NCI-H226 (cell line): Measurements from ENCODE around the gene FARS2.

ENCODE experiments used
- DNase-seq: peaks from one replicate; pipeline ENCODE4 v3.0.0-alpha.2; 2015

Gene FARS2

DNA sequence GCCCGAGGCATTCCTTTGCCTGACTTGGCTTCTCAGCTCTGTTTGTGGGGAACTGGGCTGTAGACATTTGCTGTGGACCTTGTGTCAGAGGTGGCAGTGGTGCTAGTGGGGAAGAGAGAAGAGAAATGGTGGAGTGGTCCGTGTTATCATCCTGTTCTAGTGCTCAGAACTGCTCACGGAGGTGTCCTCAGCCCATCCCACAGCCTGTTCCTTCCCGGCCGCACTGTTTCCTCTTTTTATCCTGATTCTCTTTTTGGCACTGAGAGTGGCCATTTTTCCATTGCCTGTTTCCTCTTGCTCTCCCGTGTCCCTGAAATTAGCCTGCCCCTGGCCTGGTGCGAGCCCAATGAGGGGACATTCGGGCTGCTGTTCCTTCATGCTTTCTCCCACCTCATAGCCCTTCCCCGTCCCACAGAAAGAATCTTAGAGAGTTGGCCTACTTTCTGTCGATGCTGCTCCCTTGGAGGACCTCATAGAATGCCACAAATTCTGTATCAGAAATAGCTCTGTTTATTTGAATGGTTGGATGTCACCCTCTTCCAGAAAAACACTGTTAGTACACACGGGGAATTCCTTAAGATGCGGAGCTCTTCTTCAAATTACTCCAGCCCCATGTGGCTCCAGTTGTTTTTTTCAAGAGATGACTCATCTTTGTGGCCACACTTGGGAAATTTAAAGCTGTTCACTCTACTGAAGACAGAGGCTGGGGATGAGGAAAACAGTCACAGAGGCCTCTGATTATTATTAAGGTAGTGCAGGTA is 26.1 kb downstream of the FARS2 start:
- peak; percentile 48 for DNase-seq

DNA sequence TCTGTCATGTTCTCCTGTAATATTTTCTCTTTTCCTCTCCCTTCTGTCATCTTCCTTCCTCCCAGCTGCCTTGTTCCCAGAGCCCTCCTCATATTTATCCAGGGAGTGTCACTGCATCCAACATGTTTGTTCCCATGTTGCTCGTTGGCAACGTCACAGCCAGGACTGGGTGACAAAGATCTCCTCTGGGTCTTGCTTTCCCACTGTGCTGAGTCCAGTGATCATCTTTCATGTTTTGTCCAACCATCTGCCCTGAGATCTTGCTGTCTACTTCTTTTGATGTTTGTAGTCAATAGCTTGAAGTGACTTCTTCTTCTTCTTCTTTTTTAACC is 26.6 kb downstream of the FARS2 start:
- DNase-seq: no peak

DNA sequence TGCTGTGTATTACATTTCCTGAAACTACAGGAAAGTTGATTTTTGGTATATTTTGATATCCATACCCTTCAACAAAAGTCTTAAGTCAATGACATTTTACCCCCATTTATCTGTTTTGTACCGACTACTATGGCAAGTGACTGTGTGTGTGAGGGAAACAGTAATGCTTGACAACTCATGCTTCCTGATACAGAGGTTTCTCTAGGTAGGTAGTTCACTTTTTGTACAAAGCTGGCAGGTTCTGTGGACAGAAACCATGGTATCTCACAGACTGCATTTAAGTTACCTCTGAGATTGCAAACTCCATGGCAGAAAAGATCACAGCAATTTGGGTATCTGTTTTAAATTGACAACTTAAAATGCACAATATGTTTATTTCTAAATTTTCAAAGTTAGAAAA is 28.8 kb downstream of the FARS2 start:
- DNase-seq: no peak

DNA sequence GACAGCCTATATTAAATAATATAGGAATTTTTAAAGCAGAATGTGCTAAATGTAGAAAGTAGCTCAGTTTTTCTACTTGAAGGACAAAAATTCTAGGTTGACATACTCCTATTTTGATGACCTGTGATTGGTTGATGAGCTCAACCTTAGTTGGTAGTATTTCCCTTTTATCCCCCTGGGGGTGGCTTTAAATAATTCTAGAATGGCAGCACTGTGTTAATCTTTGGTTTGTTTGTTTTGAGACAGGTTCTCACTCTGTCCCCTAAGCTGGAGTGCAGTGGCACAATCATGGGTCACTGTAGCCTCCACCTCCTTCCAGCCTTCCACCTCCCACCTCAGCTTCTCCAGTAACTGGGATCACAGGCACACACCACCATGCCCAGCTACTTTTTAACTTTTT is 29.2 kb downstream of the FARS2 start:
- no peak for DNase-seq

DNA sequence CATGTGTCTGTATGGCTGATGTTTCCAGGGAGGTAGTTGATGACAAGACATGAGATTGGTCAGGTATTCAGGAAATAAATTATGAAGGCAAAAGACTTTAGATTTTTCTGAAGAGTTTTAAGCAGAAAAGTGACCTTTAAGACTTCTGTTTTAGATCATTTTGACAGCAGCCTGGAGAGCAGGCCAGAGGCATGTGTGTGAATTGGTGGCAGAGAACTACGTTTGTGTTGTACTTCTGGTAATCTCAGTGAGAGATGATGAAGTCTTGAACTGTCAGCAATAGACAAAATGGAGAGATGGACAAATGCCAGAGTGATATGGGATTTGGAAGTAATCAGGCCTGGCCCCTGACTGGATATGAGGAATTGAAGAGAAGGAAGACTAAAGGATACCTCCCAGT is 30.8 kb downstream of the FARS2 start:
- DNase-seq: no peak

DNA sequence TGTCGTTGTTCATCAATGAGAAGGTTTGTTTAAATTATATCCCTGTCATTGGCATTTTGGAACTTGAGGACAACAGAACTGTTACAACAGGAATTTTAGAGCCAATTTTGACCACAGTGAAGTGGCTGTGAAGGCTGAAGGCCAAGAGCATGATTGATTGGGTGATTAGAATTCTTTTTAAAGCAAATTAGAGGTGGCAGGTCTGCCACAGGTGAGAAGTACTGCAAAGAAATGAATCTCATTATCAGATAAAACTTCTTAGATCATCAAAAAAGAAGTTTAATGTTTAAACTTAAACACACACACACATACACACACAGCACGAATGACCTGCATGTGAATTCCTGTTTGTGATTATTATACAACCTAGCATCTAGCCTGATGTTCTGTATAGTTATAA is 32.4 kb downstream of the FARS2 start:
- DNase-seq: no peak

DNA sequence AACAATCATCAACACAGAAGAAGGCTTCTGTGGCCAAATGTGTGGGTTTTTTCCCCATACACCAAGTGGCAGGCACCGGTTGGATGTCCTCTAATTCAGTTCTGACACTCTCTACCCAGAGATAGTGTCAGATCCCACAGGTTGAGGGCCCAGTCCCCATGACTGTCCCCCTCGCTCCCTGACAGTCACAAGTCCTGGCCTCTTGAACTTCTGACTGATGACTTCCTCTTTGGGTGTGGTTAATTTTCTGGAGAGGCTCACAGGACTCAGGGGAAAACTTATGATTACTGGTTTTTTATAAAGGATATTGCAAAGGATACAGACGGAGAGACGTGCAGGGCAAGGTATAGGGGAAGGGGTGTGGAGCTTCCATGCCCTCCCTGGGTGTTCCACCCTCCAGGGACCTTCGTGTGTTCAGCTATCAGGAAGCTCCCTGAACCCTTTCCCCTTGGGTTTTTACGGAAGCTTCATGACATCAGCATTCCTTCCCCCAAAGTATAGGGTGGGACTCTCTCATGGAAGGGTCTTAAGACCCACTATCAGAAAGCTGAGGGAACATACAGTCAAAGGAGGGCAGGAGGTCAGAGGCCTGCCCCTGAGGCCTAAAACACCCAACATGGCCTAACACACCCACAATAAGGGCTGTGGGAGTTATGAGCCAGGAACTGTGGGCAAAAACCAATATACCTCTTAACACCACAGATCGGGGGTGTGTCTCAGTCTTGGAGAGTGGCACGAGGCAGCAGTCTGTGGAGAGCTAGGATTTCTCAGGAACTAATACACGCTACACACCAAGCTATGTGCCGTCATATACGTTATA is 33.3 kb downstream of the FARS2 start:
- DNase-seq: no peak

DNA sequence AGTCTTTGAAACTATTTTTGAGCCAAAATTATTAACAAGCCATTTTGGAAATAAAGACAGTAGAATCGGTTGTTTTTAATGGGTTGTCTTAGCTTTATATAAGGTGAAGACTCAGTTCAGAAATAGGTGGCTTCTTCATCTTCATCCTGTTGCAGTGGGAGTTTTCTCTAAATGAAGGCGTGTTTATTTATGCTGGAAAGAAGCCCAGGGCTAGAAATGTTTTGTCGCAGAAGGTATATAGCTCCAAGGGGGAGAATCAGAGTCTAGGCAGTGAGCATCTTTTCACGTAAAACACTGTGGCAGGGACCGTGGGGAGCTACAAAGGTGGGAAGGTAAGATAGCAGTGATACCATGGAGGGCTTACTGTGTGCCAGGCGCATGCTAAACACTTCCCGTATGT is 34.3 kb downstream of the FARS2 start:
- no peak for DNase-seq

DNA sequence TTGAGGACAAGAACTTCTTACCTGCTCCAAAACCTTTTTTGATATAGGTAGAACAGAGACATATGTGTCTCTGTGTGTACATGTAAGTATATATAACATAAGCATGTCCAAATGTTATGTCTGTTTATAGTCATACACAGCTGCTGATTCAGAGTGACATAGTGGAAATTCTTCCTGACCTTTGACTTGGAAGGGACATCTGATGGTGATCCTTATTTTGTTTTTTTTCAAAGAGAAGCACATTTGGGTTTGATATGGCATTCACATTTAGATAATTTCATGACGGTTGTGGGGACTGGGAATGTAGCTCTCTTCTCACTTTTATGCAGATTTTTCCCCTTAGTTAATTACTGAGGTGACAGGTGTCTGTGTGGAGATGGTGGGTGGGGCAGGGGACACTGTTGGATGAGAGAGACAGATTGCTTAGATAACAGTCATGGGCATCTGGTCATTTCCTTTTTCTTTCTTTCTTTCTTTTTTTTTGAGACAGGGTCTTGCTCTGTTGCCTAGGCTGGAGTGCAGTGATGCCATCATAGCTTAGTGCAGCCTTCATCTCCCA is 39.0 kb downstream of the FARS2 start:
- no peak for DNase-seq

DNA sequence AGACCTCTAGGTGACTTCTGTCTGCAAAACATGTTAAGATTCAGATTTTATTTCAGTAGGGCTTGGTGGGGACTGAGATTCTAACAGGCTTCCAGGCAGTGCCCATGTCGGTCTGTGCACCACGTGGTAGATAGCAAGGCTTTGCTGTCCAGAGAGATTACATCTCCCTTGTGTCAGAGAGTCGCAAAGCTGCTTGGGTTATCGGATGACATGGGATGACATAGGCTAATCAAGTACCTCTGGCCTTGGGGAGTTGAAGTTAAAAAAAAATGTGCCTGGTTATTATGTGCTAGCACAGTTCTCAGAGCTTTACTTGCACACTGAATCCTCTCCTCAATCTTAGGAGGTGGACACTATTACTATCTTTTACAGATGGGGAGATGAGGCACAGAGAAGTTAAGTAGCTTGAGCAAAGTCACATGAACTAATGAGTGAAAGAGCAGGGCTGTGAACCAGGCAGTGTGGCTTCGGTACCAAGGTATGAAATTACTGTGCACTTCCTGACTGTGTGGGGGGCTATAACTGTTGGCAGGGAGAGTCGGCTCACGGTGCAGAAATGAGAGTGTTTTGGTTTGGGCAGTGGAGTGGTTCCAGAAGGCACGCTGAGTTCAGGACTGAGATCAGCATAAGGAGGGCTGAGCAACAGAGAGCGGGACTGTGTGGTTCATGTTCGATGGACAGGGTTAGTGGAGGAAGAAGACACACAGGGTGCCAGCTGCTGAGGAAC is 41.1 kb downstream of the FARS2 start:
- DNase-seq: no peak

DNA sequence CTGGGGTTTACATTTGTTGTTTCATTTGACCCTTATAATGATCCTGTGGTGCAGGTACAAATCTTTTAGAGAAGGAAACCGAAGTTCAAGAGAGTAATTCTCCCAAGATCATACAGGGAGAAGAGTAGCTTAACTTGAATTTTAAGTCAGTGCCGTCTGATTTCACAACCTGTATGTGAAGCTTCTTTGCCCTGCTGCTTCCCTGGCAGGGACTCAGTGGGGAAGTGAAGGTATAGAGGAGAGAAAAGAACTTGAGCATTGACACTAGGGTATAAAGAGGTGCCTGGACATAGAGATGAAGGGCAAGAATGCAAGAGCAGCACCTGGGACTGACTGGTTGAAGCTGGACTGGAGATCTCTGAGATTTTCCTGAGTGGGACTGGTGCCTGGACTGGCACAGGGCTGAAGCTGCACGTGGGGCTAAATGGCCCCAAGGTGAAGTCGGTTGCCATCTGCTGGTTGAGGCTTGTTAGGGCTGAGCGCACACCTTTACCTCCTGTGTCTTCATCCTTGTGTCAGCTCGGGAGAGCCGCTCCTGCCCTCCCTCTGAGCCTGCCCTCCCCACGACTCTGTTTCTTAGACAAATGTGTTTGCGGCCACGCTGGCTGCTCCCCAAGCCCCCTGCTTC is 41.8 kb downstream of the FARS2 start:
- DNase-seq: peak; percentile 44

DNA sequence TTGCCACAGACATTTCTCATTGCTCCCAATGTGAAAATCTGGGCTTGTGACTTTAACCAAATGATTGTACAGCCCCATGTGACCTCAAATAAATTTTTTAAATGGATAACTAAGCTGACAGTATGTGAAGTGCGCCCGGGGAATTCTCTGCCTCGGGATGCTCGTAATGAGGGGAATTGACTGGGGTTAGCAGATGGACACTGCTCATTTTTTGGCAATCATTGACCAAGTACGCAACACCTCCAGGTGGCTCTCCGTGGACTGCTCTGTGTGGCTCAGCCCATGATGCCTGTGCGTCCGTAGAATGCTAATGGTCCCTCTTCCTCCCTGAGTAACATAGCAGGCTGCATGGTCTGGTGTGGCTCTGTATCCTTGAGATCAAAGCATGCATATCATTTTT is 42.4 kb downstream of the FARS2 start:
- DNase-seq: no peak

DNA sequence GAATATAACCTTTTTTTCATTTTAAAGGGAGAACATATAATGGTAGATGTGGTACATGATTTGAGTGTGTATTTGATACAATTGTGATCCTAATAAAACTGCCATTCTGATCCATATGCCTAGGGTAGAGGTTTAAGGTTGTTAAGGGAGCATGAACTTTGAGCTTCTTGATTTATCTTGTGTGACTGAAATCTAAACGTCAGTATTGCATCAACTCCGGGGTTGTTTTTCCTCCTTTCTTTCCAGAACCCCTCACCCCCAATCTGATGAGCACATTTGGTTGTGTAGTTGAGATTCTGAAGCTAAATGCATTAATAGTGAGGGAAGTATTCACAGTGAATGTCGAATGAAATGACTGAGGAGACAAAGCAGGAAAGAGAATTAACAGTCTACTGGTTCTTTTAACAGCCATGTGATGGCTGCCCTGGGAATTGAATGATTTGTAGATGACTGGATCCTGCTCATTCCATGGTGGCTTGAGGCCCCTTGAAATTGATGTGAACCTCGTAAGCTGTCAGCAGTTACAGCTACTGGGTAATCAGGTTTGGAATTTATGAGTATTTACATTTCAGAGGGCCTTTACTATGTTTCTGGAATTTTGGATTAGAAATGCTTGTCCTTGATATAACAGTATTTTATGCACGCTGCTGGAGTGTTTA is 44.8 kb downstream of the FARS2 start:
- DNase-seq: no peak

DNA sequence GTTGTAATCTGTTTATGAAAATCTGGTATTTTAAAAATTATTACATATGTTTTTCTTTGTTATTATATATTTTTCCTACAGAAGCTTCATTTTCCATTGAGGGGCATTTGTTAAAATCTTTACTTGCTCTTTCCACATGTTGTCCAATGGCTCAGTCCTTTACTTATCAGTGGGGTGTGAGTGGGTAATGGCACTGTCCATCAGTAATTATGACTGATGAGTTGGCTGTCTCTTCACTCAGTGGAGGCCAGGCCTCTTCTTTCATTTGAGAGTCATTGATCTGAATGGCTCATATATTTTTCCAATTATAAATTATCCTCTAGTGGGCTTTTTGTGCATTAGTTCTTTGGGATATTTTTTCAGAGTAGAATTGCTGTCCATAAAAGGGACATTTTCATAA is 45.7 kb downstream of the FARS2 start:
- no peak for DNase-seq

DNA sequence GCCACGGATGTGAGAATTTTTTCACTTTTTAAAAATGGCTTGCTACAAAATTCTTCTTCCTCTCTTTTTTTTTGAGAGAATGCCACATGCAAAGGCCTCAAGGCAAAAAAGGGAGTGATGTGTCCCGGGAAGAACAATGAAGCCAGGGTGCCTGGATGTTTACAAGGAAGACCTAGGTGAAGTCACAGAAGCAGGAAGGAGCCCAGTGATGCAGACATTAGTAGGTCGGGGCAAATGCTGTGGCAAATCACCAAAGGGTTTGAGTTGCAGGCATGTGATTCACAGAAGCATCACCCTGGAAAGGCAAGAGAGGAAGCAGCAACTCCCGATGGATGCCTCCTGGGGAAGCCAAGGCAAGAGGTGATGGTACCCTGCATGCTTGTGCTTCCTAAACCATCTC is 46.8 kb downstream of the FARS2 start:
- DNase-seq: no peak

DNA sequence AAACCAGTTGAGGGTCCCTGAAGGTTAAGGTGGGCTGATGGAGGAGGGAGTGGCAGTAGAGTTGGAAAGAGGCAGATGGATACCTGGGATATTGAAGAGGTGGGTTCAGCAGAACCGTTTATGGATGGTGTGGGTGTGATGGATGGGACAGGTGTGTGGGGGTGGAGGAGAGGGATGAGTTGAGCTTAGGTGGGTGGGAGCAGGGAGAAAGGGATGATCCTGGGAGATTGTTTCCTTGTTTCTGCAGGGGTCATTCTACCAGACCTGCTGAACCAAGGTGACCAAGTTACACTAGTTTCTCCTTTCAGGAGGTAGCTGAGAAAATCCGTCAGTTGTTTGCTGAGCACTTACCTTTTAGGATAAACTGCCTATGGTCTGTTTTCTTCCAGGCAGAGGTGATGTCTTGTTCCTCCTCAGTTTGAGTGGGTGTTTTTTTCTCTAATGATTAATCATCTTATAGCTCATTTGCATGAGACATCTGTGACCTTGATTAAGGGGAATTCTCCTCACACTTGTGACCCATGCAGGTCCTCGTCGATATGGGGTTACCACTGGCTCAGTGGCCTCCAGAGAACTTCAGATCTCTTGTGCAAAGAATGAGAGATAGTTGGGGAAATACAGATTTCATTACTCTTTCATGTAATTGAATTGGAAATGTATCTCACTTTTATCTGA is 53.0 kb downstream of the FARS2 start:
- DNase-seq: no peak

DNA sequence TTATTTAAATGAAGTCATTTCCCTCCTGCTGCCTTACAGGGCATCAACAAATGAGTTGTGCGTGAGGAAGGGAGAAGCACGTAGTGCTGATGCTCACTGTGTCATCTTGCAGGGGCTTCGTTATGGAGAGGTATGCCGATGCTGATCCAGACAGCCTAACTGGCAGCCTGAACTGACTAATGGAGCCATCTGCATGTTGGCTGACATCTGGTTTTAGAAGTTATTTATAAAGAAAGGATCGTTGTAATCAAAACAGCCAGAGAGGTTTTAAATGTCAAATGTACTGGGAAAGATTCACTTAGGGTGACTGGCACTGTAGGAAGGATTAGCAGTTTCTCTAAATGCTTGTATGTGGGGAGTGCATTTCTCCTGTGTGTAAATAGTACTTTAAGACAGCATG is 54.6 kb downstream of the FARS2 start:
- DNase-seq: no peak

DNA sequence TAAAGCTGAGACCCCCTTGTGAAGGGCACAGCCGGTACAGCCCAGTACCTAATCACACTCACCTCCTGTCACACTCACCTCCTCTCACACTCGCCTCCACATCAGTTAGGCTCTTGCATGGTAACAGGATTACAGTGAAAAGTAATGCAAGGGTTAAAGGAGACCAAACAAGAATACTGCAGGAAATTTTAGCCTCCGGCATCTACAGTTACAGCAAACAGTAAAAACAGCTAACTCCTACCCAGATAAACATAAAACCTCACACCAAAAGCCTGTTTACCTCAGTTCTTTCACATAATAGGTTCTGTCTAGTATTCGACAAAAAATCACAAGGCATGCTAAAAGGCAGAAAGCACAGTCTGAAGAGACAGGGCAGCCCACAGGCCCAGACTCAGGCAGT is 55.6 kb downstream of the FARS2 start:
- no peak for DNase-seq

DNA sequence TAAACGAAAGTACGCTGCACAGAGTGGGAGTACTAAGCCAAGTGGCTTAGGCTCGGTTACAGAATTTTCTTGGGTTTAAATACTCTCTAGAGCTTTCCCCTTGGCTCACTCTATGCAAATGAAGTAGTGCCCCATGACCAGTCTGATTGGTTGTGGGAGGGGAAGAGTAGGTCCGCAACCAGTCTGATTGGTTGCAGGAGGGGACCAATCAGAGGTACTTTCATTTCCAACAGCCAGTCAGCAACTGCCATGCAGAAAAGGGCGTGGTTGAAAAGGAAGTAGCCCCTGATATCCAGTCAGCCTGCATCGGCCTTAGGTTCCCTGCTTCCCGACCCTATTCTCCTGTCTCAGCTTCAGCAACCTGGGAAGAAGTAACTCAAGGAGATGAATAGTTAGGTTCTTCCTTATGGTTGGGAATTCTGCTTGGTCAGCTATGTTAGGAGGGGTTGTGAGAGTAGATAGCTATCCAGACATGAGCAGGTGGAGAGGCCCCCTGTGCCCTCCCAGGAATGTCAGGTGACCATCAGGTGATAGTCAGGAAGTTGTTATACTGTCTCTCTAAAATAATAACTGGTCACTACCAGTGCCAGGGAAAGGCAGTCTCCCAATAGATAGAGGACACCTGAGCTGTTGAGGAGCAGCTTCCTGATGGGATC is 57.4 kb downstream of the FARS2 start:
- no peak for DNase-seq

DNA sequence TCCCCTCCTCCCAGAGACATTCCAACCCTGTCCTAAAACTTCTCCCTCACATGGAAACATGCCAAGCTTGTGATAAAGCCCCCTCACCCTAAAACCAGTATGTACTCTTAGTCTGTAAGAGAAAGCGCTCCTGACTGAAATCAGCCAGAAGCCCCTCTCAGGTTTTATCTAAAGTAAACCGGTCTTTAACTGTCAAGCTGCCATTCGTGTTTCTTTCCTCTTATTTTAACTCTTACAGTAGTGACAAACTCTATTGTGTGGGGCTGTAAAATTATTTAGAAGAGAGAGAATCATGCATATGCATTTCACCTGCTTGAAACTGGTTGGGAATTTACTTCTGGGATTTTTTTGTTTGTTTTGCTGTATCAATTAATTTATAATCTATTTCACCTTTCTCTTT is 62.7 kb downstream of the FARS2 start:
- DNase-seq: no peak

DNA sequence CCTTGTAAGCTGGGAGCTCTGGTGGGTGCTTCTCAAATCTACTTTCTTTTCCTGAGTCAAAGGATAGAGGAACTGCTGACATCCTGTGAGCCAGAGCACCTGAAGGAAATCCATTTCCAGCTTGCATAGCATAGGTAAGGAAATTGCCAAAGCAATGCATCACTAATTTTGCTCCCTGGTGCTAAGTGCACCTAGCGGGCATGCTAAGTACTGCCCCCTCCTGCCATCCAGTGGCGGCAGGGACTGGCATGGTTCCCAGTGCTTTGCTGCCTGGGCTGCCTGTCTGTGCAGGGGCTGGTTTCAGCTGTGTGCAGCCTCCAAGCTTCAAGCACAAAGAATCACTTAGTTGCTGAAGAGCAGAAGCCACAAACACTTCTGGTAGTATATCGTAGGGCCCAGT is 63.9 kb downstream of the FARS2 start:
- DNase-seq: no peak
